Immature natural killer cell (primary cell): ENCODE measurements around the gene SUFU. TPM values are rescaled to one million over a fixed set of nuclear protein-coding genes. Genes with fewer than 3 reads are reported as not detected.
"Not testable (repeated sequence)": the region's sequence is repeated elsewhere in the genome, so short reads cannot be mapped to it uniquely, and the experiment has no call there.

Source experiments
- DNase-seq, 3 donors: peaks; one replicate each; pipeline ENCODE4 v3.0.0; 2022; ENCODE audit warnings: mixed read lengths in 1 of 3
- H3K27ac Mint-ChIP-seq, 6 donors: one replicate each; pipeline ENCODE4 v1.8.0; 2020; ENCODE audit warnings: mixed read lengths in 6 of 6, mild to moderate bottlenecking in 5 of 6, inconsistent platforms in 4 of 6, moderate library complexity in 3 of 6
- H3K27me3 Mint-ChIP-seq, 3 donors: one replicate each; pipeline ENCODE4 v1.8.0; 2020 to 2021; ENCODE audit warnings: low read depth in 3 of 3, mild to moderate bottlenecking in 3 of 3, mixed read lengths in 3 of 3, moderate library complexity in 3 of 3, inconsistent platforms in 1 of 3
- H3K36me3 Mint-ChIP-seq, 3 donors: one replicate each; pipeline ENCODE4 v1.8.0; 2020; ENCODE audit warnings: mixed read lengths in 3 of 3, inconsistent platforms in 2 of 3, mild to moderate bottlenecking in 2 of 3
- H3K4me1 Mint-ChIP-seq, 2 donors: one replicate each; pipeline ENCODE4 v1.8.0; 2020; ENCODE audit warnings: inconsistent platforms in 2 of 2, mild to moderate bottlenecking in 2 of 2, mixed read lengths in 2 of 2, moderate library complexity in 1 of 2
- H3K4me3 Mint-ChIP-seq, 5 donors: one replicate each; pipeline ENCODE4 v1.8.0; 2020; ENCODE audit warnings: mild to moderate bottlenecking in 5 of 5, mixed read lengths in 5 of 5, inconsistent platforms in 3 of 5, moderate library complexity in 3 of 5
- H3K9me3 Mint-ChIP-seq, 6 donors: one replicate each; pipeline ENCODE4 v1.8.0; 2020; ENCODE audit warnings: mild to moderate bottlenecking in 6 of 6, mixed read lengths in 6 of 6, inconsistent platforms in 4 of 6, moderate library complexity in 3 of 6
- polyA plus RNA-seq, 3 donors: library from polyadenylated mRNA; unstranded; fragments of 300-500 nt; fragmentation: Illumina TruSeq; gene quantifications; one replicate each; pipeline ENCODE4 v1.2.3, GENCODE V29; 2021

The SUFU gene
- polyA plus RNA-seq, result 1 to 10 TPM; 1.3 to 6.7 (median 2.1) TPM

DNA sequence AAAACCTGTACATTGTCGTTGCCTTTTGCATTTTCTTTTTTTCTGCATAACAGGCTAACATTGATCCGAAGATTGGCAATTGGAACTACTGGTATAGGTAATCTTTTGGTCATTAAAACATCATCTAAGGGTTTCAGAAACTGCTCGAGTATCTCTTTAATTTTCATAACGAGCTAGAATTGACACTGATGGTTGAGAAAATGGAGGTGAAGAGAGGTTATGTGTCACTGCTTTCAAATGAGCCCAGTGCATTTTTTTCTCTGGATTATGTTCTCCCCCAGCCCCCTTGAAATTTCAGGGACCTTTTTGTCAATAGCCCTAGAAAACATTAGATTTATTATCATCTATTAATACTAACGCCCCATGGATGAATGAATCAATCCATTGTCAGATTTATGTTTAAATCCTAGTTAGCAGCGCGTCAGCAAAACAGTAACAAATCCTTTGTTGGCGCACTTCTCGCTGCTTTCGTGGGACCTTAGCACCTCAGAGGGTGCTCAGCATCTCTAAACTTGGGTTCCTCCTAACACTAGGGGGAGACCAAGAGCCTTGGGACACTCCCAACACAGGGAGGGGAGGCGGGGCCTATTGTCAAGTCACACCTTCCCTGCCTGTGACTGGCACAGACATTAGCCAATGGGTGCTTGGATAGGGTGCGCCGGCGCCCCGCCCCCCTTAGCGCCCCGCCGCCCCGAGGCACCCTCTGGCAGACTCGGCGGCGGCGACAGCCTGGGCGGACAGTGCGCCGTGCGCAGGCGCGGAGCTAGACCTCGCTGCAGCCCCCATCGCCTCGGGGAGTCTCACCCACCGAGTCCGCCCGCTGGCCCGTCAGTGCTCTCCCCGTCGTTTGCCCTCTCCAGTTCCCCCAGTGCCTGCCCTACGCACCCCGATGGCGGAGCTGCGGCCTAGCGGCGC lies at the start of gene SUFU:
Gene SUFU (plus strand): TSS at position 709 of the 915 bp plus-strand sequence. CDS start 181 bp downstream, at position 890.
- Mint-ChIP-seq H3K4me3 (no peak within 1 kb of the TSS), H3K36me3 (no peaks in the 10 kb centered on the region), H3K9me3 (no peaks in the 10 kb centered on the region), H3K27ac (peak within 1 kb of the TSS in 5 of 6 donors; percentile 62 to 90 (median 84)), H3K27me3 (peaks cover 0 to 5% (median 0%) of the 10 kb centered on the region in 3 donors), H3K4me1 (peaks cover 27 to 32% of the 10 kb centered on the region in 2 donors)
- DNase-seq, result peak; percentile 98

DNA sequence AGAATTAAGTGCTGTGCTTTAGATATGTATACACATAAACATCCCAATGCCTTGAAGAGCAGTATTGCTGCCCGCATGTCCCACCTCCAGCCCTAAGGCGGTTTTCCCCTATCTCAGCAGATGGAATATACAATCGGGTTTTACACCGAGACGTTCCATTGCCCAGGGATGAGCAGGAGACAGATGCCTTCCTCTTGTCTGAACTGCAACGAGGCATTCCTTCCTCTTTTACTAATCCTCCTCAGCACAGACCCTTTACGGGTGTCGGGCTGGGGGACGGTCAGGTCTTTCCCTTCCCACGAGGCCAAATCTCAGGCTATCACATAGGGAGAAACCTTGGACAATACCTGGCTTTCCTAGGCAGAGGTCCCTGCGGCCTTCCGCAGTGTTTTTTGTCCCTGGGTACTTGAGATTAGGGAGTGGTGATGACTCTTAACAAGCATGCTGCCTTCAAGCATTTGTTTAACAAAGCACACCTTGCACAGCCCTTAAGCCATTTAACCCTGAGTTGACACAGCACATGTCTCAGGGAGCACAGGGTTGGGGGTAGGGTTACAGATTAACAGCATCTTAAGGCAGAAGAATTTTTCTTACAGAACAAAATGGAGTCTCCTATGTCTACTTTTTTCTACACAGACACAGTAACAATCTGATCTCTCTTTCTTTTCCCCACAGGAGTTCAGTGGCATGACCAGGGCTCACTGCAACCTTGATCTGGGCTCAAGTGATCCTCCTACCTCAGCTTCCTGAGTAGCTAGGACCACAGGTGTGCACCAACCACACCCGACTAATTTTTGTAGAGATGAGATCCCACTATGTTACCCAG lies 48.9 kb upstream of the SUFU start:
- not testable (repeated sequence) for H3K27me3 Mint-ChIP-seq, H3K4me3 Mint-ChIP-seq, H3K9me3 Mint-ChIP-seq, DNase-seq, H3K36me3 Mint-ChIP-seq
- Mint-ChIP-seq H3K4me1 (peaks cover 15 to 16% of the 10 kb centered on the region in 2 donors), H3K27ac (peak overlapping the region in 1 of 6 donors; percentile 30)

DNA sequence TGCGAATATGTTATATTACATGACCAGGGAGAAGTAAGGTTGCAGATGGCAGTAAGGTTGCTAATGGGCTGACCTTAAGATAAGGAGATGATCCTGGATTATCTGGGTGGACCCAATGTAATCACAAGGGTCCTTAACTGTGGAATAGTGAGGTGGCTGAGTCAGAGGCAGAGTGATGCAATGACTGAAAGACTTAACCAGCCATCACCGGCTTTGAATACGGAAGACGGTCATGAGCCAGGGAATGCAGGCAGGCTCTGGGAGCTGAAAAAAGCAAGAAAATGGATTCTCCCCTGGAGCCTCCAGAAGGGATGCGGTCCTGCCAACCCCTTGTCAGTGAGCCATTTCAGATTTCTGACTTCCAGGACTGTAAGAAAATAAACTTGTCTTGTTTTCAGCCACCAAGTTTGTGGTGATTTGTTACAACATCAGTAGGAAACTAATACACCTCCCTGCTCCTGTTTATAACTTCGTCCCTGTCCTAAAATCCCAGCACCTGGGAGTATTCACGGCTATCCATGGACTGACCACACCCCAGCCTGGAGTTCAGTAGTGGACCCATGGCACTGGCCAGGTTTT lies 47.8 kb upstream of the SUFU start:
- no peaks in the 10 kb centered on the region for H3K36me3 Mint-ChIP-seq
- peak overlapping the region in 2 of 6 donors; percentile 16 to 79 for H3K27ac Mint-ChIP-seq
- H3K9me3 Mint-ChIP-seq, result no peaks in the 10 kb centered on the region
- peaks cover 0 to 1% (median 0%) of the 10 kb centered on the region in 3 donors for H3K27me3 Mint-ChIP-seq
- peaks cover 20 to 21% of the 10 kb centered on the region in 2 donors for H3K4me1 Mint-ChIP-seq
- H3K4me3 Mint-ChIP-seq, result no peak overlapping the region
- no peak for DNase-seq

DNA sequence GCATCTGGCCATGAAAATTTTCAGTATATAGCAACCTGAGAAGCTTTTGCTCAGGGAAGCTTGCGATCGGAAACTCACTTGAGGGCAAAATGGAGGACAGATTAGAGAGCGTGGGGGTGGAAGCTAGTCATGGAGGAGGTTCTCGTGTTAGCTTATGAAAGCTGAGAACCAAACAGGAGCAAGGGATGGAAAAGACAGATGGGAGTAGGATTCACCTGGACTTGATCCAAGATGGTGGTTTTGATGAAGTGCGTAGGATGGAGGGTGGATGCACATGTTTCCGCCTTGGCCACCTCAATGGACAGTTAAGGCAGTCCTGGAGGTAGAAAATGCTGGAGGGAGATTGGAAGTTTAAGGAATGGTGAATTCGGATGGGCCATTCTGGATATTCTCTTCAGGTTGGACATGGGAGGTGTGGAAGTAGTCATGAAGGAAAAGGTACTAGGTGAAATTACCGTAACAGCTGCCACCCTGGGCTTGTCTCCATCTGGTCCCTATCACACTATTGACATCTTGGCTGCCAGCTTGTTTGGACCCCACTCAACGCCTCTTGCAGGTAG lies 46.1 kb upstream of the SUFU start:
- Mint-ChIP-seq H3K36me3 (no peaks in the 10 kb centered on the region), H3K27me3 (peaks cover 0 to 4% (median 3%) of the 10 kb centered on the region in 3 donors), H3K9me3 (no peaks in the 10 kb centered on the region), H3K4me3 (no peak overlapping the region), H3K27ac (peak overlapping the region in 3 of 6 donors; percentile 24 to 72 (median 32)), H3K4me1 (peaks cover 28 to 29% of the 10 kb centered on the region in 2 donors)
- DNase-seq, result no peak

DNA sequence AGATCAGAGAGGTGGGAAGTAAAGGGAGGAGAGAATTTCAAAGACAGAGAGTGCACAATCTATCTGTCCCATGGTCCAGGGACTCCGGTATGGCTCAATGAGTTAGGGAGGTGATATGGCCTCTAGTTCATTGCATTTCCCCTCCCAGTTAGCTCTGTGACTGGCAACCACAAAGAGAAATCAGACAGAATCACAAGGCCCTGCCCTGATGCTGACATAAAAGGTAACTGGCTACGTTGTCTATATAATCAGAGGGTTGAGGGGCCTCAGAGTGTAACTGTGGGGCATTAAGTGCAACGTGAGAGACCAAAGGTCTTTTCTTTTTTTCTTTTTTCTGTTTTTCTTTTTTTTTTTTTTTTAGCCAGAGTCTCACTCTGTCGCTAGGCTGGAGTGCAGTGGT lies 45.1 kb upstream of the SUFU start:
- Mint-ChIP-seq H3K4me1 (peaks cover 26% of the 10 kb centered on the region in 2 donors), H3K4me3 (no peak overlapping the region), H3K36me3 (peaks cover 0 to 2% (median 0%) of the 10 kb centered on the region in 3 donors), H3K27me3 (peaks cover 0 to 4% (median 4%) of the 10 kb centered on the region in 3 donors), H3K27ac (no peak overlapping the region), H3K9me3 (no peaks in the 10 kb centered on the region)
- DNase-seq, result no peak

DNA sequence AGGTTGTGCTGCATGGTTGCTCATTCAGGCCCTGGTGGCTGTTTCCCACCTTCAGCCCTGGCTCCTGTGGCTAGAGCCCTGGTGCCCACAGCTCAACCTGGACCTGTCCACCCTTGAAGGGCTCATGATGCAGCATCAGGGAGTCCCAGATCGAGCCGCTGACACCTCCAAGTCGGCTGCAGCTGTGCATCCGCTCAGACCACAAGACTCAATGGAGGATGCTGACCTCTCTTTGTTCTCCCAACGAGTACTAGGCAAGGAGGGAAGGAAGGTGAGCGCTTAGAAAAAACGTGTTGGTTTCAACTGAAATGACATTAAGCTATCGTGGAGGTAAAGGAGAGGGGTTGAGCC lies 43.0 kb upstream of the SUFU start:
- Mint-ChIP-seq H3K27me3 (peaks cover 0 to 4% (median 4%) of the 10 kb centered on the region in 3 donors), H3K4me3 (peak overlapping the region; percentile 83 to 94 (median 91)), H3K27ac (peak overlapping the region; percentile 69 to 88 (median 72)), H3K9me3 (no peaks in the 10 kb centered on the region), H3K36me3 (peaks cover 0 to 4% (median 0%) of the 10 kb centered on the region in 3 donors), H3K4me1 (peaks cover 26% of the 10 kb centered on the region in 2 donors)
- DNase-seq, result no peak

DNA sequence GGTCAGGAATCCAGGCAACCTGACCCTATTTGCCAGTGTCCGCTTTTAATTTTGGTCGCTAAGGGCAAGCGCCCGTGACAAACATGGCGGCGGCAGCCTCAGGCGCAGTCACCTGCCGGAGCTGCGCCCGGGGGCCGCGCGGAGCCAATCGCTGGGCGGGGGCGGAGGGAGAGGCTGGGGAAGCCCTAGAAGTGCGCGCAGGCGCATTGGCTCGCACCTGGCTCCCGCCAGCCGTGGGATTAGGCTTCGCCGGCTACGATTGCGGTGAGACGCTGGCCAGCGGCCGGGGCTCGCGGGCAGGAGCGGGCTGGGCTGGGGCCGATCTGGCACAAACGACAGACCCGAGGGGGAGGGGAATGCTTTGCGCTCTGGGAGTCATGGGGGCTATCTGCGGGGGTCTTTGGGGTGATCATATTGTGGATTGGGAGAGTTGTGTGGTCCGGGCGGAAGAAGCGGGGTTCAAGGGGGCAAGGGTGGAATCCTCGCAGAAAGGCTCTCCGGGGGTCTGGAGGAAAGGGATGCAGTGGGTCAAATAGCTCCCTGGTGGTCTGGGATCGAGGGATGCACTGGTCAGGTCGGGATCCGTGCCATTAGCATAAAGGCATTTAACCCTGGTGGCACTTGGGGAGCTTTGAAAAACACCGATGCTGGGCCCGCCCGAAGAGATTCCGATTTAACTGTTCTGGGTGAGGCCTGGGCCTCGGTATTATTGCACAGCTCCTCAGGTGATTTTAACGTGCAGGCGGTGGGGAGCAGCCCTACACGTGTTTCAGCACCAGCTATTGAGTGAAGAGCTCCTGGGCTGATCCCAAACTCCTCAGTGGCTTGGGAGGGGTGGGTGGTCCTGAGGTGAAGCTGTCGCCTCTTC lies 42.4 kb upstream of the SUFU start:
- H3K27ac Mint-ChIP-seq, result peak overlapping the region; percentile 70 to 88 (median 86)
- no peaks in the 10 kb centered on the region for H3K9me3 Mint-ChIP-seq
- H3K4me3 Mint-ChIP-seq, result peak overlapping the region; percentile 83 to 94 (median 91)
- peak; percentile 88 to 89 (median 89) for DNase-seq
- peaks cover 26% of the 10 kb centered on the region in 2 donors for H3K4me1 Mint-ChIP-seq
- H3K36me3 Mint-ChIP-seq, result peaks cover 0 to 4% (median 0%) of the 10 kb centered on the region in 3 donors
- H3K27me3 Mint-ChIP-seq, result peaks cover 0 to 4% (median 4%) of the 10 kb centered on the region in 3 donors

DNA sequence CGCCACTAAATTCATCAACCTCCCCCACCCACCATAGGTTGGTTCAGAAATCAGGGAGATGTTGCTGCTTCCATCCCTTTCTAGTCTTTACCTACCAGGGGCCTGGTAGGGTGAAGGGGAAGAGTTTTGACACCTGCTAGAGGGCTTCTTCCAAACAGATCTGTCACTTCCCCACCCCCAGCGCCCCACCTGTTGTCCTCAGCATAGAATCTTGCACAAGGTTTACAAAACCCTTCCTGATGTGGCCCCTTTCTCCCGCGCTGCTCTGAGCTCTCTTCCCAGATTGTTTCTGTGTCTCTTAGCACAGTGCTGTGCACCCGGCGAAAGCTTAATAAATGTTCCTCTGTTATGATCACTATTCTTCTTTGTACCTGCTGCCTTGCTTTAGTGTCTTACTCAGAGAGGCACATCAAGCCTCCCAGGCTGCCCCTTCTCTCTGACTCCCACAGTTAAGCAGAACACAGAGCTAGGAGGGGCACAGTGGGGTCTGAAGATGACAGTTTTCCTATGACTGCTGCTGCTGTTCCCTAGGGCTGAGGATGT lies 41.2 kb upstream of the SUFU start:
- Mint-ChIP-seq H3K27me3 (peaks cover 0 to 6% (median 4%) of the 10 kb centered on the region in 3 donors), H3K36me3 (peaks cover 0 to 4% (median 0%) of the 10 kb centered on the region in 3 donors), H3K4me1 (peaks cover 26% of the 10 kb centered on the region in 2 donors), H3K27ac (peak overlapping the region in 4 of 6 donors; percentile 31 to 60 (median 42)), H3K9me3 (no peaks in the 10 kb centered on the region), H3K4me3 (peak overlapping the region; percentile 44 to 94 (median 88))
- DNase-seq, result no peak

DNA sequence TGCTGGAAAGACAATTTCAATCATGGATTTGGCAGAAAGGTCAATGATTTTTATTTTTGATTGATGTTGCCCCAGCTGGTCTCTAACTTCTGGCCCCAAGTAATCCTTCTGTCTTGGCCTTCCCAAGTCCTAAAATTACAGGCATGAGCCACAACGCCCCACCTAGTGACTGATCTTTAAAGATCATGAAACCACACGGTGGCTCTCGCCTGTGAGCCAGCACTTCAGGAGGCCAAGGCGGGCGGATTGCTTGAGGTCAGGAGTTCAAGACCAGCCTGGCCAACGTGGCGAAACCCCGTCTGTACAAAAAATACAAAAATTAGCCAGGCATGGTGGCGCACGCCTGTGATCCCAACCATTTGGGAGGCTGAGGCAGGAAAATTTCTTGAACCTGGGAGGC lies 39.8 kb upstream of the SUFU start:
- peaks cover 0 to 5% (median 4%) of the 10 kb centered on the region in 3 donors for H3K27me3 Mint-ChIP-seq
- DNase-seq, result no peak
- H3K4me1 Mint-ChIP-seq, result peaks cover 26% of the 10 kb centered on the region in 2 donors
- peak overlapping the region in 1 of 5 donors; percentile 33 for H3K4me3 Mint-ChIP-seq
- no peak overlapping the region for H3K27ac Mint-ChIP-seq
- no peaks in the 10 kb centered on the region for H3K9me3 Mint-ChIP-seq
- peaks cover under 1 to 4% (median 4%) of the 10 kb centered on the region in 3 donors for H3K36me3 Mint-ChIP-seq

DNA sequence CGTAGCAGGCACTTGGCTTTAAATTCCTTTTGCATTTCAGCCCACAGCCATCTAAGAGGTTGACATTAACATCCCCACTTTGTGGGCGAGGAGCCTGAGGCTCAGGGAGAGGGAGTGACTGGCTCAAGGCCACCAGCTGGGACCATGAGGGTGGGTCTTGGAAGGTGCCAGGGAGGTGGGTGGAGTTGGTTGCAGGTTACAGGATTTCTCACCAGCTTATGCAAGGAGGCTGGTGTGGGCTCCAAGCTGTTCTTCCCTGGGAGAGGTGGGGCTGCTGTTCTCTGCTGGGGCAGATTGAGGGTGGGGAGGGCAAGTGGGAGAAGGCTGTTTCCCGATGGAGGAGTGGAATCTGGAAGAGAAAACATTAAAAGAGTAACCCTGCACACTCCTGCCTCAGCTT lies 38.3 kb upstream of the SUFU start:
- H3K36me3 Mint-ChIP-seq, result peaks cover 4 to 5% (median 4%) of the 10 kb centered on the region in 3 donors
- H3K9me3 Mint-ChIP-seq, result no peaks in the 10 kb centered on the region
- no peak overlapping the region for H3K27ac Mint-ChIP-seq
- no peak overlapping the region for H3K4me3 Mint-ChIP-seq
- peaks cover 0 to 5% (median 4%) of the 10 kb centered on the region in 3 donors for H3K27me3 Mint-ChIP-seq
- H3K4me1 Mint-ChIP-seq, result peaks cover 23 to 26% of the 10 kb centered on the region in 2 donors
- DNase-seq, result no peak

DNA sequence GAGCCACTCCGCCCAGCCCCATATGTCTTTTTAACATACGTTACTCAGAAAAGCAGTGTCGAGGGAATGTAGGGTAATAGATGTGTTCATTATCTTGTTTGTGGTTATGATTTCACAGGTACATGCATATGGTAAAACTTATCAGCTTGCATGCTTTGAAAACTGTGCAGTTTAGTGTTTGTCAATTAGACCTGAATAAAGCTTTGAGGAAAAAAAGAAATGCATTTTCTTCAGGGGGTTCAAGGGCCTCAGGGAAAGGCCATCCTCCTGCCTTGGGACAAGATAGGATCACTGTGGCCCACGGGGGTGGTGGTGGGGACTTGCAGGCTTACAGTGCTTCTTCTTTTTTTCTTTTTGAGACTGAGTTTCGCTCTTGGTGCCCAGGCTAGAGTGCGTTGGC lies 36.5 kb upstream of the SUFU start:
- H3K4me1 Mint-ChIP-seq, result peaks cover 5 to 7% of the 10 kb centered on the region in 2 donors
- H3K27ac Mint-ChIP-seq, result no peak overlapping the region
- peaks cover 0 to 5% (median 3%) of the 10 kb centered on the region in 3 donors for H3K27me3 Mint-ChIP-seq
- H3K4me3 Mint-ChIP-seq, result no peak overlapping the region
- H3K36me3 Mint-ChIP-seq, result peaks cover 4 to 5% (median 4%) of the 10 kb centered on the region in 3 donors
- no peak for DNase-seq
- no peaks in the 10 kb centered on the region for H3K9me3 Mint-ChIP-seq

DNA sequence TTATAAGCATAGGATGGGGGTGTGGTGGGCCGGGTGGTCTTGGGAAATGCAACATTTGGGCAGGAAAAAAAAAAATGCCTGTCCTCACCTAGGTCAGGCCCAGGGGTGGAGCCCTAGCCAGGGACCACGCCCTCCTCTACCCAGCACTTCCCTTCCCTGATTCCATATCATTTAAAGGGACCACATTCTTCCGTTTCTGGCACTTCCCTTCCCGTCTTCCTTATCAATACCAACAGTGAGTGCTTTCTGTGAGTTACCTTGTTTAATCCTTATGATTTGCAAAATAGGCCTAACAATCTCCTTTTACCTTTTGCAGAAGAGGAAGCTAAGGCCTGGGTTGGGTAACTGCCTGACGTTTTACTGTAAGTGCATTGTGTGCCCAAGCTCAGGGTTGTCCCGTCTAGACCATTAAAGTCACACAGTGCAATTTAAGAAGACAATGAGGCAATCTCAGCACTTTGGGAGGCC lies 35.8 kb upstream of the SUFU start:
- peaks cover 0 to under 1% of the 10 kb centered on the region in 2 donors for H3K4me1 Mint-ChIP-seq

More for the DNA sequence above, 35.8 kb upstream of the SUFU start:
- Mint-ChIP-seq H3K9me3 (no peaks in the 10 kb centered on the region), H3K27ac (no peak overlapping the region), H3K36me3 (peaks cover 4 to 5% (median 4%) of the 10 kb centered on the region in 3 donors), H3K4me3 (no peak overlapping the region), H3K27me3 (peaks cover 0 to 2% (median 1%) of the 10 kb centered on the region in 3 donors)
- no peak for DNase-seq
